ENCODE measurements around the gene DIPK1B. TPM values are rescaled to one million over a fixed set of nuclear protein-coding genes. Genes with fewer than 3 reads are reported as not detected.
"Not testable (repeated sequence)": the region's sequence is repeated elsewhere in the genome, so short reads cannot be mapped to it uniquely, and the experiment has no call there.

Gene DIPK1B
- total RNA-seq, 2 experiments from 2014 or later, result not detected

DNA sequence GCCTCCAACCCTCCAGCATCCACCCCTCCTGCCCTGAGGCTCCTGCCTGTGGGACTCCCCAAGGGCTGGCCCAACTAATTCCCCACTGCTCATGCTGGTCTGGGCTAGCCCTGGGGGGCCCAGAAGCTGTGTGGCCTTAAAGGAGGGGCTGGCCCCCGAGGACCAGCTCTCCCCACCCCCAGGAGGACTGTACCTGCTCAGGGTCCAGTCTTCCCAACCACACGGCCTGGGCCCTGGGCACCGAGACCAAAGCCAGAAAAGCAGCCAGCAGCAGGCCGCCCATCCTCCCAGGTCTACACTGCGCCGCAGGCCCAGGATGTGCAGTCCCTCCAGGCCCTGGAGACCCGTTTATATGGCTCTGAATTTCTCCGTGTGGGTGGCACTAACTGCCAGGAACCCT is 35.8 kb downstream of the DIPK1B start, which contains the start of gene LCN6:
LCN6 (minus strand) TSS at position 325 of the 400 bp plus-strand sequence; CDS start at position 283, 42 bp downstream.
- DNase-seq, result no peak
- Mint-ChIP-seq H3K27ac (no peak within 1 kb of the TSS), H3K4me1 (ENCODE audit: low read depth) (peaks cover 9% of the 10 kb centered on the region), H3K4me3 (no peak within 1 kb of the TSS), H3K36me3 (peaks cover 12% of the 10 kb centered on the region), H3K9me3 (peaks cover 23% of the 10 kb centered on the region), H3K27me3 (peaks cover 8% of the 10 kb centered on the region)
- ChIA-PET POLR2A (no interaction called here), CTCF (no interaction called here)
- intact Hi-C loops (cut with micrococcal nuclease), result no loop called here

DNA sequence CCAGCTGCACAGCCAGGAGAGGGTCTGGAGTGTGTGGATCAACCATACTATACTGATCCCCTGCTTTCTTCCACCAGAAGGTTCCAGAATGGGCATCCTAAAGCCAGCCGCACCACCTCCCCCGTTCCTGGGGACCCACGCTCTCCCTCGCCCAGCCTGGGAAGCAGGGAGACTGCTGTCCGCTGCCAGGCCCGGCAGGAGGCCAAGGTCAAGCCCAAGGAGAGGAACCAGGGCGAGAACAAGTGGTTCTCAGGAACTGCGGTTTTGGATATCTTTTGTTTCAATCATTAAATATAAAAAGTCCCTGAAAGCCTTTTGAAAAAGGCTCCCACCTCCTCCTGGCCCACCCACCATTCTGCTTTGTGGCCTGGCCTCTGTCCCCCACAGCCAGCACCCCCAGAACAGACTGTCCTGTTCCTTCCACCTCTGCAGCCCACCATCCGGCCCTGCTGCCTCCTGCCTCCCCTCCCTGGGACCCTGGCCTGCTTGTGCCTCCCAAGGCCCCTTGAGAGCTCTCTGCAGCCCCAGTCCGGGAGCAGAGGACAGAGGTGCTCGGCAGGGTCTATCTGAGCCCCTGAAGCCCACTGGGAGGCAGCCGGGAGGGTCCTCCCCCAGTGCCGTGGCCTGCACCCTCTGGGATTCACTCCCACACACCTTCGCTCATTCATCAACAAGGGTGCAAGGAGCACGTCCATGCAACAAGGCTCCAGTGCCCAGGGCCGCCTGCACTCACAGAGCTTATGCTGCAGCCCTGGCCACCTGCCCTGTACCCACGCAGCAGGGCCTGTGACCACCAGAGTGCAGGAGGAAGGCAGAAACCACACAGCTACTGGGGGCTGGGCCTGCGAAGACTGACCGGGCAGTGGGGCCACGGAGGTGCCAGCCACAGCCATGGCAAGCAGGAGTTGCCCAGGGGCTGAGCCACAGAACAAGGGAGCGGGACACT is 36.6 kb downstream of the DIPK1B start:
- no peak for DNase-seq
- CTCF ChIA-PET, result no interaction called here
- Mint-ChIP-seq H3K9me3 (peaks cover 23% of the 10 kb centered on the region), H3K27ac (no peak overlapping the region), H3K36me3 (peaks cover 12% of the 10 kb centered on the region), H3K4me3 (no peak overlapping the region), H3K4me1 (ENCODE audit: low read depth) (peaks cover 9% of the 10 kb centered on the region), H3K27me3 (peaks cover 8% of the 10 kb centered on the region)
- POLR2A ChIA-PET, result no interaction called here
- intact Hi-C loops (cut with micrococcal nuclease), result no loop called here

DNA sequence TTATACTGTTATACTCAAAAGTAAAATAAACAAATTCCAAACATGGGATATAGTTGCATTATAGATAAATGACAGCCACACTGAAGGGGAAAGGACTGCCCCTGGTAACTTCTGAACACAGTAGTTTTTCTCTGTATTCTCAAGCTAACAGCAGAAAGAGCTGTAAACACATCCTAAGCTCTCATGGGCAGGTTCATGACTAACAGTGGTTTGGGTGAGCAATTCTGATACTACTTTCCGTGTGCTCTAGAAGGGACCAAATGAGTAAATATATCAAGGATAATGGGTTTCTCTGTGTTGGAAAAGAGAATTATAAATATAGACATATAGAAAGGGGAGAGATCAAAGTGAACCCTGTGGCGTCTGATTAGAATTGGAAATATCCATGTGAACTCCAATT is 38.2 kb downstream of the DIPK1B start:
- ChIA-PET POLR2A (interaction anchor here (1.0 kb wide), 1 partner anchor 22 kb away, joined by 3 read pairs; no protein-coding TSS in a partner anchor), CTCF (interaction anchor here (0.6 to 1.6 kb wide), 6 partner anchors 9 to 33 kb away, joined by 3 to 10 read pairs (median 5); no protein-coding TSS in a partner anchor)
- Mint-ChIP-seq H3K4me1 (ENCODE audit: low read depth) (peaks cover 9% of the 10 kb centered on the region), H3K36me3 (peaks cover 15% of the 10 kb centered on the region), H3K27me3 (peaks cover 9% of the 10 kb centered on the region), H3K9me3 (peaks cover 26% of the 10 kb centered on the region), H3K4me3 (no peak overlapping the region), H3K27ac (no peak overlapping the region)
- no peak for DNase-seq
- intact Hi-C loops (cut with micrococcal nuclease), result loop anchor here (2.0 to 10.0 kb wide), 2 partner anchors 16 to 46 kb away; no protein-coding TSS in a partner anchor

DNA sequence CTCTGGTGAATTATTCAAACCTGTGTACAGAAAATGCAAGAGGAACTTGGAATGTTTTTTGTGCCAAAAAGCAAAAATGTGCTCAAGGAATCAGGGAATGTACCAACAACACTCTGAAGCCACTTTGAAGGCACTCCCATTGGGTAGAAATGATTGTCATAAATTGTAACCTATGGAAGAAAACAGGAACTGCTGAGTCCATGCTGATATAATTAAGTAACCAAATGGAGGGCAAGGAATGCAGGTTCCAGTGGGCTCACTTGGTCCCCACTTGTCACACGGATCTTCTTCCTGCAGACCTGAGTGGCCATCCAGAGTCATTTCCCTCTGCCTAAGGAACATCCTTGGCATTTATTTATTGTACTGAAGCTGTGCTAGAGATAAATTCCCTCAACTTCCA is 38.9 kb downstream of the DIPK1B start:
- POLR2A ChIA-PET, result interaction anchor here (1.0 kb wide), 1 partner anchor 23 kb away, joined by 3 read pairs; no protein-coding TSS in a partner anchor
- CTCF ChIA-PET, result interaction anchor here (1.5 to 1.6 kb wide), 2 partner anchors 10 to 15 kb away, joined by 6 to 9 read pairs; no protein-coding TSS in a partner anchor
- H3K27ac Mint-ChIP-seq, result no peak overlapping the region
- intact Hi-C loops (cut with micrococcal nuclease), result loop anchor here (2.0 to 10.0 kb wide), 2 partner anchors 16 to 46 kb away; no protein-coding TSS in a partner anchor
- peaks cover 33% of the 10 kb centered on the region for H3K9me3 Mint-ChIP-seq
- DNase-seq, result no peak
- peaks cover 19% of the 10 kb centered on the region for H3K36me3 Mint-ChIP-seq
- H3K4me1 Mint-ChIP-seq (ENCODE audit: low read depth), result peaks cover 9% of the 10 kb centered on the region
- H3K27me3 Mint-ChIP-seq, result peaks cover 17% of the 10 kb centered on the region
- H3K4me3 Mint-ChIP-seq, result no peak overlapping the region

DNA sequence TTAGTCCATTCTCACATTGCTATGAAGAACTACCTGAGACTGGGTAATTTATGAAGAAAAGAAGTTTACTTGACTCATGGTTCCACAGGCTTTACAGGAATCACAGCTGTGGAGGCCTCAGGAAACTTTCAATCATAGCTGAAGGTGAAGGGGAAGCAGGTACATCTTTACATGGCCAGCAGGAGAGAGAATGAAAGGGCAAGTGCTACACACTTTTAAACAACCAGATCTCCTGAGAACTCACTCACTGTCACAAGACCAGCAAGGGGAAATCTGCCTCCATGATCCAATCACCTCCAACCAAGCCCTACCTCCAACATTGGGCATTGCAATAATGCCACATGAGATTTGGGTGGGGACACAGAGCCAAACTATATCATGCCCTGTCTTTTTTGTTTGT is 39.4 kb downstream of the DIPK1B start:
- Mint-ChIP-seq H3K27ac (no peak overlapping the region), H3K27me3 (peaks cover 18% of the 10 kb centered on the region), H3K4me3 (no peak overlapping the region), H3K36me3 (peaks cover 19% of the 10 kb centered on the region), H3K4me1 (ENCODE audit: low read depth) (peaks cover 9% of the 10 kb centered on the region), H3K9me3 (peaks cover 35% of the 10 kb centered on the region)
- POLR2A ChIA-PET, result no interaction called here
- intact Hi-C loops (cut with micrococcal nuclease), result loop anchor here (2.0 to 10.0 kb wide), 2 partner anchors 15 to 47 kb away; no protein-coding TSS in a partner anchor
- DNase-seq, result no peak
- CTCF ChIA-PET, result interaction anchor here (1.6 kb wide), 1 partner anchor 9 kb away, joined by 6 read pairs; no protein-coding TSS in a partner anchor

DNA sequence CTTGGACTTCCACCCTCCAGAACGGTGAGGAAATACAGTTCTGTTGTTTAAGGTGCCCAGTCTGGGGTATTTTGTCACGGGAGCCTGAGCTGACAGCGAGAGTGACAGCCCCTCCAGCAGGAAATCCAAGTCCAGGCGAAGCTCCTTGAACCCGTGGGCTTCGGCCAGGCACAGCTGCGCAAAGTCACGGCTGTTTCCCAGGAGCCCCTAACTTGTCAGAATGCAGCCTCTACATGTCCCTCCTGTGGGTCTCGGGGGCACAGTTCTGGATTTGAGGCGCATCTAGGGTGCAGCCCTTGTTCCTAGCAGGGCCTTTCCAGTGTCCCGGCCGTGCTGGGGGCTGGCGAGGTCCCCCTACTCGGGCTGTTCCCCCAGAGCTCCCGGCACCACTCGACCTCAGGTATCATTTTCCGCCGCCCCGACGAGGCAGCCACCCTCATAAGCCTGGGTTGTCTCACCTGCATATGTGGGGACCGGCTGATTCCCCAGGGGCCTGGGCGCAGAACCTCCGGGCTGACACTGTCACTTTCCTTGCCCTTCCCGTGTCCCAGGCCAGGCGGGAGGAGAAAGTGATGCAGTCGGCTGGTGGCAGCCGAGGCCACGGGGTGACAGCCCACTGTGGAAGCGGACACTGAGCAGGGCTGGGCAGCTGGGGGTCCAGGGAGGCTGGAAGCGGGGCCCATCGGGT is 41.1 kb downstream of the DIPK1B start:
- Mint-ChIP-seq H3K9me3 (peaks cover 35% of the 10 kb centered on the region), H3K36me3 (peaks cover 19% of the 10 kb centered on the region), H3K4me1 (ENCODE audit: low read depth) (peaks cover 9% of the 10 kb centered on the region), H3K4me3 (no peak overlapping the region), H3K27ac (no peak overlapping the region), H3K27me3 (peaks cover 18% of the 10 kb centered on the region)
- DNase-seq, result no peak
- CTCF ChIA-PET, result interaction anchor here (1.1 kb wide), 1 partner anchor 281 kb away, joined by 3 read pairs; no protein-coding TSS in a partner anchor
- POLR2A ChIA-PET, result no interaction called here
- intact Hi-C loops (cut with micrococcal nuclease), result loop anchor here (10.0 kb wide), 1 partner anchor 49 kb away; no protein-coding TSS in a partner anchor

DNA sequence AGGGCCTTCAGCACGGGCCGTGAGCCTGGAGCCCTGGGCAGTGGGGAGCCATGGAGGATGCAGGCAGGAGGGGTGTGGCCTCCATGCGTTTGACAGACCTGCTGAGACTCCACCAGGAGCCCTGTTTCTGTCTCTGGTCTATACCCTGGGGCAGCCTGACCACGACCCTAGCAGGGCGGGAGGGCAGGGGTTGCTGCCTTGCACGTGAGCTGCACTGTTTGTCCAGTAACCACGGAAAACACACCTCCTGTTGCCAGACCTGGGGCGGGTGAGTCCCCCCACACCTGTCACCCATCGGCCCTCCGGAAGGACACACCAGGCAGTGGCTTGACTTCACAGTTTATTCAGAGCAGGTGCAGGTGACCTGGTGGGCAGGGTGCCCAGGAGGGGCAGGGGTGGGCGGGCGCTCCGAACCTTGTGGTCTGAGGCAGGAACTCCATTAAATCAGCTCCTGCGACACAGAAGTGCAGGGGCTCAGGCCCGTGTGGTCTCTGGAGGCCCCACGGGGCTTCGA is 41.7 kb downstream of the DIPK1B start:
- H3K4me1 Mint-ChIP-seq (ENCODE audit: low read depth), result peaks cover 9% of the 10 kb centered on the region
- H3K4me3 Mint-ChIP-seq, result no peak overlapping the region
- POLR2A ChIA-PET, result no interaction called here
- peaks cover 18% of the 10 kb centered on the region for H3K27me3 Mint-ChIP-seq
- CTCF ChIA-PET, result interaction anchor here (1.1 kb wide), 1 partner anchor 281 kb away, joined by 3 read pairs; no protein-coding TSS in a partner anchor
- H3K9me3 Mint-ChIP-seq, result peaks cover 35% of the 10 kb centered on the region
- no peak for DNase-seq
- H3K36me3 Mint-ChIP-seq, result peaks cover 19% of the 10 kb centered on the region
- intact Hi-C loops (cut with micrococcal nuclease), result loop anchor here (10.0 kb wide), 1 partner anchor 49 kb away; no protein-coding TSS in a partner anchor
- H3K27ac Mint-ChIP-seq, result no peak overlapping the region

DNA sequence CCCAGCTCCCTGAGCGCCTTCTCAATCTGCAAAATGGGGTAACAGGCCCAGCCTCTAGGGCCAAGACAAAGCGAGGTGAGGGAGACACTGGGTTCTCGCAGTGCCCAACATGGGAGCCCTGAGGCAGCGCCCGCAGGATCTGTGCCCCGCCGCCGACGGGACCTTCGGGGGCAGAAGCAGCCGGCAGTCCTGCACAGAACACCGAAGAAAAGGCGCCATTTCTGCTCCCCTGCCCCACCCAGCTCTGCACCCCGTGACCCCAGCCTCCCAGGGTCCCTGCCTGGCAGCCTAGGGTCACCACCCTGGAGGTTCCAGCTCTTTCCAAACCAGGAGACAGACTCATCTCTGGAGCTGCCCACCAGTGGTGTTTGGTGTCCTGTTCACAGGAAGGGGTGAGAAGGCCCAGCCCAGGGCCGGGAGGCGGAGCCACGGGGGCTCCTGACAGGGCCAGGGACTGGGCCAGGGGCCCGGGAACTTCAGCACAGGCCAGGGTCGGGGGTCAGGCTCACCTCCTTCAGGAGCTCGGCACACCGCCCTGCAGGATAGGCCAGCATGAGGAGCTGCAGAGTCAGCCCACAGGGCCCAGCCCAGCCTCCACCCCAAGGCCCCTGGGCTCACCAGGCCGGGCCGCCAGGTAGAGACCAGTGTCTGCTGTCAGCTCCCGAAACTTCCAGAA is 42.4 kb downstream of the DIPK1B start:
- Mint-ChIP-seq H3K36me3 (peaks cover 19% of the 10 kb centered on the region), H3K9me3 (peaks cover 35% of the 10 kb centered on the region), H3K27ac (no peak overlapping the region), H3K4me1 (ENCODE audit: low read depth) (peaks cover 9% of the 10 kb centered on the region), H3K4me3 (no peak overlapping the region), H3K27me3 (peaks cover 18% of the 10 kb centered on the region)
- no peak for DNase-seq
- CTCF ChIA-PET, result interaction anchor here (1.1 kb wide), 1 partner anchor 280 kb away, joined by 3 read pairs; no protein-coding TSS in a partner anchor
- intact Hi-C loops (cut with micrococcal nuclease), result loop anchor here (10.0 kb wide), 1 partner anchor 50 kb away; no protein-coding TSS in a partner anchor
- POLR2A ChIA-PET, result no interaction called here

DNA sequence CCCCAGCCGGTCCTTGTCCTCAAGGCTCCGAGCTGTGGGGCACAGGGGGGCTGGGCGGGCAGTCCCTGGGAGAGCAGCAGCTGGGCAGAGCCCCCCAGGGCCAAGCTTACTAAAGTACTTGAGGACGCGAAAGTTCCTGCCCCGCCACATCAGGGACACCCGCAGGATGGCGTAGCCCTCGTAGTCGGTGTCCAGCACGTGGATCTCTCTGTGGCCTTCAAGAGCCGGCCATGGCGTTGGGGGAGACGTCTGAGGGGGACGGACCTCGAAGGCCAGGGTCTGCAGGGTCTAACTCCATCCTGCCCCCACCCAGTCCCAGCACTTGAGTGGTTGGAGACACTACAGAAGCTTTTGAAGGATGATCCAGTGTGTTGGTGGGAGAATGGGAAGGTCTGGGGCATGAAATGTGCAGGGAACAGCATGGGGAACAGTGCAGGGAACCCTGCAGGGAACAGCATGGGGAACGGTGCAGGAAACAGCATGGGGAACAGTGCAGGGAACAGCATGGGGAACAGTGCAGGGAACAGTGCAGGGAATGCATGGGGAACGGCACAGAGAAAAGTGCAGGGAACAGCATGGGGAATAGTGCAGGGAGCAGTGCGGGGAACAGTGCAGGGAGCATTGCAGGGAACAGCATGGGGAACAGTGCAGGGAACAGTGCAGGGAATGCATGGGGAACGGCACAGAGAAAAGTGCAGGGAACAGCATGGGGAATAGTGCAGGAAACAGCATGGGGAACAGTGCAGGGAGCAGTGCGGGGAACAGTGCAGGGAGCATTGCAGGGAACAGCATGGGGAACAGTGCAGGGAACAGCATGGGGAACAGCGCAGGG is 43.1 kb downstream of the DIPK1B start:
- CTCF ChIA-PET; H3K27ac Mint-ChIP-seq; H3K4me3 Mint-ChIP-seq; DNase-seq; POLR2A ChIA-PET; H3K4me1 Mint-ChIP-seq (ENCODE audit: low read depth): not testable (repeated sequence)
- intact Hi-C loops (cut with micrococcal nuclease), result loop anchor here (10.0 kb wide), 1 partner anchor 51 kb away; no protein-coding TSS in a partner anchor
- H3K27me3 Mint-ChIP-seq, result peaks cover 22% of the 10 kb centered on the region
- H3K36me3 Mint-ChIP-seq, result peaks cover 19% of the 10 kb centered on the region
- peaks cover 35% of the 10 kb centered on the region for H3K9me3 Mint-ChIP-seq

DNA sequence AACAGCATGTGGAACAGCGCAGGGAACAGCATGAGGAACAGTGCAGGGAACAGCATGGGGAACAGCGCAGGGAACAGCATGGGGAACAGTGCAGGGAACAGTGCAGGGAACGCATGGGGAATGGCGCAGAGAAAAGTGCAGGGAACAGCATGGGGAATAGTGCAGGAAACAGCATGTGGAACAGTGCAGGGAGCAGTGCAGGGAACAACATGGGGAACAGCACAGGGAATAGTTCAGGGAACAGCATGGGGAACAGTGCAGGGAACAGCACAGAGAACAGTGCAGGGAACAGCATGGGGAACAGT is 43.7 kb downstream of the DIPK1B start:
- Mint-ChIP-seq H3K9me3 (peaks cover 31% of the 10 kb centered on the region), H3K36me3 (peaks cover 19% of the 10 kb centered on the region), H3K4me3 (no peak overlapping the region), H3K27me3 (peaks cover 24% of the 10 kb centered on the region), H3K4me1 (ENCODE audit: low read depth) (no peaks in the 10 kb centered on the region), H3K27ac (no peak overlapping the region)
- no peak for DNase-seq
- intact Hi-C loops (cut with micrococcal nuclease), result loop anchor here (10.0 kb wide), 1 partner anchor 51 kb away; no protein-coding TSS in a partner anchor
- POLR2A ChIA-PET, result no interaction called here
- CTCF ChIA-PET, result no interaction called here

All from activated CD4-positive, alpha-beta memory T cell treated with anti-CD3 and anti-CD28 coated beads for 36 hours (primary cell).